Endothelial cell of umbilical vein (primary cell): ENCODE data around the gene FLVCR2. TPM values are rescaled to one million over a fixed set of nuclear protein-coding genes. Genes with fewer than 3 reads are reported as not detected.

Experiments used
- BruUV-seq: library from RNA; stranded (reverse); fragments of 400-500 nt; replicated peaks from 2 replicates; lab custom pipeline; 2021; lab: Mats Ljungman, UMichigan
- CTCF ChIA-PET: fragments of 300-600, 350-600 bp; sonication (Branson Sonifier 250); formaldehyde crosslinking; loops from one replicate; lab custom pipeline; 2021; ENCODE audit warnings: antibody characterized with exemption, inconsistent platforms; lab: Charles Lee
- POLR2A ChIA-PET: fragments of 300-600, 350-600 bp; sonication (Branson Sonifier 250); formaldehyde crosslinking; loops from one replicate; lab custom pipeline; 2021; ENCODE audit warnings: antibody characterized with exemption, inconsistent platforms; lab: Charles Lee
- DNase-seq: peaks from one replicate; pipeline ENCODE4 v3.0.0-alpha.2; 2011; ENCODE audit warnings: low read depth, low spot score
- FAIRE-seq: peaks from 2 replicates; lab custom pipeline; 2011; peaks lifted over from hg19 to GRCh38; lab: Jason Lieb, UNC
- H2AFZ ChIP-seq: 2 replicates; pipeline ENCODE4 v1.6.0; 2012; ENCODE audit warnings: low read depth, low read length, control low read depth, inconsistent platforms
- H3K27ac ChIP-seq: 2 replicates; pipeline ENCODE4 v1.5.1; 2011; ENCODE audit warnings: low read depth, mild to moderate bottlenecking, control low read depth, low read length, moderate library complexity; ENCODE audit not compliant: insufficient read depth
- H3K27me3 ChIP-seq, 2 experiments: 2 replicates each; pipeline versions ENCODE4 v1.6.0 to v1.6.1; 2011; ENCODE audit warnings: low read length in 2 of 2, mixed read lengths in 1 of 2; ENCODE audit not compliant: control insufficient read depth in 2 of 2, insufficient read depth in 2 of 2
- H3K36me3 ChIP-seq, 2 experiments: 2 replicates in 1 of 2; 3 replicates in 1 of 2; pipeline ENCODE4 v1.5.1; 2011; ENCODE audit warnings: low read length in 2 of 2, mild to moderate bottlenecking in 1 of 2, moderate library complexity in 1 of 2; ENCODE audit not compliant: control insufficient read depth in 2 of 2, insufficient read depth in 2 of 2; ENCODE audit errors: extremely low read depth in 1 of 2
- H3K4me1 ChIP-seq: 3 replicates; pipeline ENCODE4 v1.5.1; 2011; ENCODE audit warnings: mild to moderate bottlenecking, low read length; ENCODE audit not compliant: control insufficient read depth, insufficient read depth; ENCODE audit errors: extremely low read depth
- H3K4me2 ChIP-seq: 2 replicates; pipeline ENCODE4 v1.6.1; 2011; ENCODE audit warnings: low read length, control low read depth, mixed read lengths; ENCODE audit not compliant: insufficient read depth
- H3K4me3 ChIP-seq, 3 experiments: fragments of 200-600 bp in 1 of 3; sonication (generic), shearing (Covaris generic) in 1 of 3; replicated peaks in 1 of 3; 2 replicates each; pipeline ENCODE4 v1.5.1; 2011 to 2016; ENCODE audit warnings: control low read depth in 3 of 3, low read length in 3 of 3, mild to moderate bottlenecking in 2 of 3, inconsistent platforms in 1 of 3, low read depth in 1 of 3, moderate library complexity in 1 of 3; ENCODE audit not compliant: insufficient read depth in 1 of 3
- H3K79me2 ChIP-seq: 2 replicates; pipeline ENCODE4 v1.6.0; 2012; ENCODE audit warnings: low read length, inconsistent platforms; ENCODE audit not compliant: control insufficient read depth, insufficient read depth
- H3K9ac ChIP-seq: replicated peaks from 2 replicates; pipeline ENCODE3; 2011; ENCODE audit warnings: low read length, control low read depth; ENCODE audit not compliant: insufficient read depth; ENCODE audit errors: extremely low read depth
- H3K9me1 ChIP-seq: replicated peaks from 3 replicates; pipeline ENCODE4 v1.6.0; 2011; ENCODE audit warnings: mild to moderate bottlenecking, low read length; ENCODE audit not compliant: control insufficient read depth, insufficient read depth; ENCODE audit errors: extremely low read depth
- H3K9me3 ChIP-seq: replicated peaks from 2 replicates; pipeline ENCODE4 v1.5.1; 2012; ENCODE audit warnings: low read length, inconsistent platforms; ENCODE audit not compliant: control insufficient read depth, insufficient read depth
- H4K20me1 ChIP-seq: replicated peaks from 2 replicates; pipeline ENCODE3; 2011; ENCODE audit warnings: mild to moderate bottlenecking, low read length; ENCODE audit not compliant: control insufficient read depth, insufficient read depth; ENCODE audit errors: extremely low read depth
- FOS ChIP-seq: IDR thresholded peaks from 2 replicates; pipeline ENCODE4 v1.6.1; 2011; ENCODE audit warnings: mild to moderate bottlenecking, low read length, moderate library complexity, borderline replicate concordance; ENCODE audit not compliant: insufficient read depth
- JUN ChIP-seq: IDR thresholded peaks from 2 replicates; pipeline ENCODE4 v1.6.1; 2011; ENCODE audit warnings: borderline replicate concordance, low read depth; ENCODE audit not compliant: insufficient read length, insufficient read depth
- MYC ChIP-seq: IDR thresholded peaks from one replicate; pipeline ENCODE4 v1.6.1; 2011; ENCODE audit warnings: mild to moderate bottlenecking, low read depth, low read length
- dilution Hi-C: fragments of 300-500 bp; cut with MboI; formaldehyde crosslinking; loops from one replicate; pipeline ENCODE4 v1.15.0; 2019; ENCODE audit warnings: low sequenced_read_pairs; ENCODE audit not compliant: extremely low pct_ligation_motif_present
- intact Hi-C: fragments of 100-400 bp; cut with micrococcal nuclease; formaldehyde crosslinking; loops from one replicate; pipeline ENCODE4 v1.10.0; 2022
- polyA plus RNA-seq, 4 experiments: library from polyadenylated mRNA; depleted of rRNA in 3 of 4; stranded (reverse) in 3 of 4; unstranded in 1 of 4; fragments of >200 nt; gene quantifications; 2 replicates each; pipeline versions ENCODE4 v1.2.1 to v1.2.3, GENCODE V29; 2011 to 2012; ENCODE audit warnings: missing spikeins in 1 of 4
- total RNA-seq: library from RNA; stranded (reverse); gene quantifications from 2 replicates; pipeline ENCODE4 v1.2.3, GENCODE V29; 2021
- TF ChIP-seq, protein P1 (sequence below), 2 donors: IDR thresholded peaks; 1 replicate in 1 of 2; 2 replicates in 1 of 2; pipeline ENCODE4 v1.5.1; 2011; ENCODE audit warnings: low read length in 2 of 2, mild to moderate bottlenecking in 2 of 2, moderate library complexity in 2 of 2, control low read depth in 1 of 2, inconsistent platforms in 1 of 2, low read depth in 1 of 2; ENCODE audit not compliant: insufficient read depth in 1 of 2; ENCODE audit errors: extremely low read depth in 1 of 2
- TF ChIP-seq, protein P2 (sequence below): IDR thresholded peaks from 2 replicates; pipeline ENCODE4 v1.6.1; 2011; ENCODE audit not compliant: insufficient read depth, insufficient read length

The FLVCR2 gene
- total and polyA plus RNA-seq, 2 donors (not counting 3 experiments of a cell fraction or from before 2014, with no cell fraction given) = 1.4 to 4.9 TPM

DNA sequence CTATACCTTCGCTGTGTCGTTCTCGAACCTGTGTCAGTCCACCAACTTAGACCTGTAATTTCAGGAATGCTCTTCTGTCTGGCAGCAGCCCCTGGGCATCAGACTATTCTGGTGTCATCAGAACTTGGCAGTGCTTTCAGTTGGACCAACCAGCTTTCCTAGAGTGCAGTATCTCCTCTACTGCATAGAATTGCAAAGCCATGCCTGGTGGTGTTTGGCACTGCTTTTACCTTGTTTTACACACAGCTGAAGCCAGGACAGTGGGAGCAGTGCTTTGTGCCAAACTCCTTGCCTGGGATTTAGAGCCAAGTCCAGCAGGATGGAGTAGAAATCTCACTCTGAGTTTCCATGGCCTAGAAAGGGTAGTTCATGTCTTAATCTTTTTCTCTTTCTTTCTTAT lies 1.5 kb downstream of the FLVCR2 start:
- CTCF ChIA-PET = interaction anchor here (10.0 kb wide), 1 partner anchor 72 kb away, joined by 309 read pairs; no protein-coding TSS in a partner anchor
- no TSS peak for BruUV-seq
- DNase-seq = no peak
- Histone ChIP-seq H2AFZ (no peak overlapping the region), H3K4me3 (no peak overlapping the region), H3K9me3 (no peaks in the 10 kb centered on the region), H3K27me3 (peaks cover 0 to 4% of the 10 kb centered on the region in 2 experiments), H3K27ac (no peak overlapping the region), H3K4me2 (no peak overlapping the region), H3K79me2 (no peaks in the 10 kb centered on the region), H3K36me3 (no peaks in the 10 kb centered on the region), H3K9ac (no peak overlapping the region), H3K9me1 (no peaks in the 10 kb centered on the region), H3K4me1 (peaks cover 11% of the 10 kb centered on the region), H4K20me1 (no peaks in the 10 kb centered on the region)
- dilution Hi-C loops (no loop called here), intact Hi-C loops (loop anchor here (2.0 kb wide), 1 partner anchor 807 kb away; no protein-coding TSS in a partner anchor)
- no peak for TF ChIP-seq MYC
- no peak for TF ChIP-seq JUN
- TF ChIP-seq, protein P1, sequence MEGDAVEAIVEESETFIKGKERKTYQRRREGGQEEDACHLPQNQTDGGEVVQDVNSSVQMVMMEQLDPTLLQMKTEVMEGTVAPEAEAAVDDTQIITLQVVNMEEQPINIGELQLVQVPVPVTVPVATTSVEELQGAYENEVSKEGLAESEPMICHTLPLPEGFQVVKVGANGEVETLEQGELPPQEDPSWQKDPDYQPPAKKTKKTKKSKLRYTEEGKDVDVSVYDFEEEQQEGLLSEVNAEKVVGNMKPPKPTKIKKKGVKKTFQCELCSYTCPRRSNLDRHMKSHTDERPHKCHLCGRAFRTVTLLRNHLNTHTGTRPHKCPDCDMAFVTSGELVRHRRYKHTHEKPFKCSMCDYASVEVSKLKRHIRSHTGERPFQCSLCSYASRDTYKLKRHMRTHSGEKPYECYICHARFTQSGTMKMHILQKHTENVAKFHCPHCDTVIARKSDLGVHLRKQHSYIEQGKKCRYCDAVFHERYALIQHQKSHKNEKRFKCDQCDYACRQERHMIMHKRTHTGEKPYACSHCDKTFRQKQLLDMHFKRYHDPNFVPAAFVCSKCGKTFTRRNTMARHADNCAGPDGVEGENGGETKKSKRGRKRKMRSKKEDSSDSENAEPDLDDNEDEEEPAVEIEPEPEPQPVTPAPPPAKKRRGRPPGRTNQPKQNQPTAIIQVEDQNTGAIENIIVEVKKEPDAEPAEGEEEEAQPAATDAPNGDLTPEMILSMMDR (IDR thresholded peaks at IDR 0.05; ENCODE audit: extremely low read depth in 1 of 2, insufficient read depth in 1 of 2, low read depth in 1 of 2, low read length in 2 of 2) = no peak
- TF ChIP-seq, protein P2, sequence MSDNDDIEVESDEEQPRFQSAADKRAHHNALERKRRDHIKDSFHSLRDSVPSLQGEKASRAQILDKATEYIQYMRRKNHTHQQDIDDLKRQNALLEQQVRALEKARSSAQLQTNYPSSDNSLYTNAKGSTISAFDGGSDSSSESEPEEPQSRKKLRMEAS = no peak
- no peak for TF ChIP-seq FOS
- POLR2A ChIA-PET = no interaction called here
- no peak for FAIRE-seq
